BJ (cell line): ENCODE results near the gene CDK14. TPM values are rescaled to one million over a fixed set of nuclear protein-coding genes. Genes with fewer than 3 reads are reported as not detected.
A peak's percentile ranks its signal among the peaks of the same experiment; 100 is the strongest.

Experiments used
- CTCF ChIA-PET: fragments of 350-600 bp; formaldehyde crosslinking; extraction: SDS; loops from one replicate; lab custom pipeline; 2021; ENCODE audit warnings: antibody characterized with exemption, inconsistent platforms; lab: Yijun Ruan, JAX
- POLR2A ChIA-PET: fragments of 300-600 bp; sonication (Branson Sonifier 250); formaldehyde crosslinking; extraction: SDS; loops from one replicate; lab custom pipeline; 2021; ENCODE audit warnings: antibody characterized with exemption; lab: Charles Lee
- DNase-seq: peaks from one replicate; pipeline ENCODE4 v3.0.0-alpha.2; 2011; ENCODE audit warnings: low read depth
- H3K27me3 ChIP-seq: 2 replicates; pipeline ENCODE4 v1.6.0; 2011; ENCODE audit warnings: low read length; ENCODE audit not compliant: control insufficient read depth, insufficient read depth
- H3K36me3 ChIP-seq: 2 replicates; pipeline ENCODE4 v1.5.1; 2011; ENCODE audit warnings: low read length; ENCODE audit not compliant: control insufficient read depth, insufficient read depth
- H3K4me3 ChIP-seq: 2 replicates; pipeline ENCODE4 v1.5.1; 2011; ENCODE audit warnings: low read depth, mild to moderate bottlenecking, control low read depth, low read length
- polyA plus RNA-seq: library from polyadenylated mRNA; depleted of rRNA; stranded (reverse); fragments of >200 nt; gene quantifications from 2 replicates; pipeline ENCODE4 v1.2.3, GENCODE V29; 2011
- TF ChIP-seq, protein P1 (sequence below): IDR thresholded peaks from 2 replicates; pipeline ENCODE4 v1.5.1; 2011; ENCODE audit warnings: low read depth, mild to moderate bottlenecking, control low read depth, inconsistent platforms, low read length, moderate library complexity; ENCODE audit not compliant: insufficient read depth

The CDK14 gene
- polyA plus RNA-seq, 1 experiment: 6.7 TPM

GRCh38 chr7:90655566-90655965 is 59.4 kb downstream of the CDK14 start:
- DNase-seq: peak; percentile 72
- TF ChIP-seq, protein P1, sequence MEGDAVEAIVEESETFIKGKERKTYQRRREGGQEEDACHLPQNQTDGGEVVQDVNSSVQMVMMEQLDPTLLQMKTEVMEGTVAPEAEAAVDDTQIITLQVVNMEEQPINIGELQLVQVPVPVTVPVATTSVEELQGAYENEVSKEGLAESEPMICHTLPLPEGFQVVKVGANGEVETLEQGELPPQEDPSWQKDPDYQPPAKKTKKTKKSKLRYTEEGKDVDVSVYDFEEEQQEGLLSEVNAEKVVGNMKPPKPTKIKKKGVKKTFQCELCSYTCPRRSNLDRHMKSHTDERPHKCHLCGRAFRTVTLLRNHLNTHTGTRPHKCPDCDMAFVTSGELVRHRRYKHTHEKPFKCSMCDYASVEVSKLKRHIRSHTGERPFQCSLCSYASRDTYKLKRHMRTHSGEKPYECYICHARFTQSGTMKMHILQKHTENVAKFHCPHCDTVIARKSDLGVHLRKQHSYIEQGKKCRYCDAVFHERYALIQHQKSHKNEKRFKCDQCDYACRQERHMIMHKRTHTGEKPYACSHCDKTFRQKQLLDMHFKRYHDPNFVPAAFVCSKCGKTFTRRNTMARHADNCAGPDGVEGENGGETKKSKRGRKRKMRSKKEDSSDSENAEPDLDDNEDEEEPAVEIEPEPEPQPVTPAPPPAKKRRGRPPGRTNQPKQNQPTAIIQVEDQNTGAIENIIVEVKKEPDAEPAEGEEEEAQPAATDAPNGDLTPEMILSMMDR: no peak
- Histone ChIP-seq H3K36me3 (no peaks in the 10 kb centered on the region), H3K4me3 (no peak overlapping the region), H3K27me3 (no peaks in the 10 kb centered on the region)
- CTCF ChIA-PET: interaction anchor here (0.6 kb wide), 1 partner anchor 1260 kb away, joined by 3 read pairs; no protein-coding TSS in a partner anchor
- POLR2A ChIA-PET: no interaction called here

DNA sequence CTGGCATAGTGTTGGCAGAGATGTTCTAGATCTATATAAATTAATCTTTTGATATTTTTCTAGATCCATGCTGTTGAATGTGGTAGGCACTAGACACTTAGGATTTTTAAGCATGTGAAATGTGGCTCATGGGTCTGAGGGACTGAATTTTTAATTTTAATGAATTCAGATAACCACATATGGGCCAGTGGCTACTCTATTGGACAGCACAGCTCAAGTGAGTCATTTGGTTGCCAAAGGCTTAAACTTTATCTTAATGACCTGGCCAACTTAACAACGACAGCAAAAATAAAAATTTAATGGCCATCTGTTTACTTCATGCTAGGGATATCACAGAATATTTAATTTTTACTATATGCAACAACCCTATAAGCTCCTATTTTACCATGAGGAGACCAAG is 61.4 kb downstream of the CDK14 start:
- POLR2A ChIA-PET: no interaction called here

DNA sequence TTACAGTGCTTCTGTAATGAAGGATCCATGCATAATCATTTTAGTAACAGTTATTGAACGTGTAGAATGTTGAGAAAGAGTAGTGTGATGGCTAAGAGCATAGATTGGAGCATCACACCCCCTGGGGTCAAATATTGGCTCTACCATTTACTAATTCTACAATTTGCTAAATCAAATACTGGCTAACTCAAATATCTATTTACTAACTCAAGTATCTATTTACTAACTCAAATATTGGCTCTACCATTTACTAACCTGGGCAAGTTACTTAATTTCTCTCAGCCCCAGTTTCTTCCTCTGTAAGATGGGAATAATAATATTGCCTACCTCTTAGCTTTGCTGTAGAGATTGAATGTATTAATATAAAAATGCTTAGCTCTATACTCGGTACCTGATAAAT is 64.0 kb downstream of the CDK14 start:
- H3K27me3 ChIP-seq: no peaks in the 10 kb centered on the region
- H3K4me3 ChIP-seq: no peak overlapping the region
- POLR2A ChIA-PET: no interaction called here
- CTCF ChIA-PET: no interaction called here
- no peaks in the 10 kb centered on the region for H3K36me3 ChIP-seq
- TF ChIP-seq, protein P1: no peak
- DNase-seq: no peak

More for the DNA sequence above, 61.4 kb downstream of the CDK14 start:
- Histone ChIP-seq H3K4me3 (no peak overlapping the region), H3K36me3 (no peaks in the 10 kb centered on the region), H3K27me3 (no peaks in the 10 kb centered on the region)
- TF ChIP-seq, protein P1: no peak
- CTCF ChIA-PET: interaction anchor here (1.3 kb wide), 1 partner anchor 10 kb away, joined by 4 read pairs; no protein-coding TSS in a partner anchor
- no peak for DNase-seq

- CTCF ChIA-PET: interaction anchor here (1.8 kb wide), 1 partner anchor 107 kb away, joined by 6 read pairs; no protein-coding TSS in a partner anchor
- POLR2A ChIA-PET: no interaction called here
- H3K36me3 ChIP-seq: no peaks in the 10 kb centered on the region
- TF ChIP-seq, protein P1: no peak
- DNase-seq: no peak
- H3K4me3 ChIP-seq: no peak overlapping the region
- H3K27me3 ChIP-seq: no peaks in the 10 kb centered on the region
Measured at GRCh38 chr7:90660819-90661218, 64.7 kb downstream of the CDK14 start.

DNA sequence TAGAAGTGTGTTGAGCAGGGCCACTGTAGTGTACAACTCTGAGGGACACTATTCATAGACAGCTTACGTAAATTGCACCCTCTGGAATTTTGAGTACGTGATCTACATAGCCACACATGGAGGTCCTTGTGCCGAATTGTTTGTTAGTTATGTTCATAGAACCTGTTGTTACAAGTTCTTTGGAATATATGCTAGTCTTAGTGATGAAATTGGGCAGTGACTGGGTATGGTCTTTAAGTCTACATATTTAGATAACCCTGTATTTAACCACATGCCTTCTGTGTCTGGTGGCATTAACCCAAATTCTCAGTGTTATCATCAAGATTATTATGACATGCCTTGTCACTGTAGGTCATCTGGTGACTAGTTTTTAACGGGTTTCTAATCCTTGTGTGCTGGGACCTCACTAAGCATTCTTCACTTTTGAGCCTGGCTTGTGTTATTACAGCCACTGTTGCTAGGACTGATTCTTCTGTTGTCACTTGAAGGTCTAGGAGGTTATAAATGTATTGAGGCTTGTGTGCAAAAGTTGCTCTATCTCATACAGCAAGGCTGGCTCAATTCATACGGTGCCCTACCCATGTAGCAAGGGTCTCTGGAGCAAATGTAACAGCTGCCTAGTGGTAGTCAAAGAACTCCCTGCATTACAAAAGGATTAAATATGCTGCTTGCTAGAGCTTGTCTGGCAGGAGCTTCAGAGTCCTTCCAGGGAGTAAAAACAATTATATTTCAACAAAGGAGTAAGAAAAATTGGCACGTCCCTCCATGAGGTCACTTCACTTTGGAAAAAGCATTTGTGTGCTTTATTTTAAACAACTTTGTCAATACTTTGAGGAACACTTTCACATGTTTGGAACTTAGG is 65.4 kb downstream of the CDK14 start:
- H3K27me3 ChIP-seq: no peaks in the 10 kb centered on the region
- ChIA-PET POLR2A (no interaction called here), CTCF (interaction anchor here (1.3 to 1.8 kb wide), 2 partner anchors 12 to 108 kb away, joined by 4 to 6 read pairs; no protein-coding TSS in a partner anchor)
- no peak overlapping the region for H3K4me3 ChIP-seq
- TF ChIP-seq, protein P1: no peak
- no peak for DNase-seq
- no peaks in the 10 kb centered on the region for H3K36me3 ChIP-seq
